ENCODE measurements around the gene NR2F1.

Gene NR2F1

GRCh38 chr5:93574491-93575305, 8.3 kb upstream of the NR2F1 start:
- Histone ChIP-seq H3K9ac (ENCODE audit: insufficient read length, low read depth) (no peak overlapping the region), H3K9me3 (ENCODE audit: insufficient read depth, low read length) (no peaks in the 10 kb centered on the region), H3K27me3 (ENCODE audit: insufficient read depth, insufficient read length) (peaks cover 100% of the 10 kb centered on the region), H3K36me3 (ENCODE audit: insufficient read depth, insufficient read length, low read length) (no peaks in the 10 kb centered on the region), H3K4me1 (ENCODE audit: insufficient read depth, insufficient read length) (peaks cover 12% of the 10 kb centered on the region), H3K4me3 (ENCODE audit: insufficient read length, low read depth) (no peak overlapping the region)
- DNase-seq (ENCODE audit: low read depth, low spot score), result no peak
- TF ChIP-seq YY1 (IDR thresholded peaks at IDR 0.05; ENCODE audit: insufficient read depth, insufficient read length) (no peak), SUZ12 (IDR thresholded peaks at IDR 0.05; ENCODE audit: extremely low read depth, insufficient read depth, insufficient read length) (no peak), ZNF274 (IDR thresholded peaks at IDR 0.05; ENCODE audit: low read depth, low read length) (no peak)

DNA sequence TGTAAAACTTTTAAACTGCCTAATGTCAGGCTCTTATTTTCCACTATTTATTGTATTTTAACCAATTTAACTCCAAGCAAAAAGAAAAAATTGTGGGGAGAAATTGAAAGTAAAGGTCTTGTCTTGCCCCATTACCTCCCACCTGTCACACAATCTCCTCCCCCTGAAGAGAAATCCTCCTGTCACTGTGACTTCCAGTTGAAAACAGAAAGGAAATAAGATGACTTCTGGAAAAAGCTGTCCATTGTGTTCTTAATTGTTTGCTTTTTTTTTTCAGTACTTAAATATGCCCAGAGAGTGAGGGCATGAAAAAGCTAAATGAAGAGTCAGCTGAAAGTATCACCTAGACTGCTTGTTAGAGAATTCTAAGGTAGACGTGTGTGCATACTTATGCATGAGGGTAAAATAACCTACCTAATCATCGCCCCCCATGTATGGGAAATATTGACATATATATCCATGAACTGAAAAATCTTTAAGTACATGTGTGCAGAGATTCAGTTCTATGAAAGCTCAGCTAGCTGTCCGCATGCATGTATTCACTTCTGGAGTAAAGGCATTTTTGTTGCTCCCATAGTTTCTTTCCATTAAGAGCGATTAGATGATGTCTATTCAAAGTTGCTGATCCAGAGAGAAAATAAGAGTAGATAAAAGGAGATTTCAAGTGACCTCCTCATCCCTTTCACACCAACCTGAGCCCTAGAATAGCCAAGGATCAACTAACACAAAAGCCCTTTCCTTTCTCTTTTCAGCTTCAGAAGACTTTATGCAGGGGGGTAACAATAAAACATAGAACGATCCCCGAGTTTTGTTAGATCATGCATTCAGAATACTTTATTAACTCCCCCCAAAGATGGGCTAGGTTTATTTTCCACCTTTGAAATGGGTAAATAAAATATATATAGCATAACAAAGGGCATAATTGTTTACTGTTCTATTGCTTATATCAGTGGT, 7.3 kb upstream of the NR2F1 start:
- Histone ChIP-seq H3K36me3 (ENCODE audit: insufficient read depth, insufficient read length, low read length) (no peaks in the 10 kb centered on the region), H3K9ac (ENCODE audit: insufficient read length, low read depth) (no peak overlapping the region), H3K4me3 (ENCODE audit: insufficient read length, low read depth) (no peak overlapping the region), H3K27me3 (ENCODE audit: insufficient read depth, insufficient read length) (peaks cover 100% of the 10 kb centered on the region), H3K4me1 (ENCODE audit: insufficient read depth, insufficient read length) (peaks cover 19% of the 10 kb centered on the region), H3K9me3 (ENCODE audit: insufficient read depth, low read length) (no peaks in the 10 kb centered on the region)
- no peak for DNase-seq (ENCODE audit: low read depth, low spot score)
- TF ChIP-seq YY1 (IDR thresholded peaks at IDR 0.05; ENCODE audit: insufficient read depth, insufficient read length) (no peak), SUZ12 (IDR thresholded peaks at IDR 0.05; ENCODE audit: extremely low read depth, insufficient read depth, insufficient read length) (peak; percentile 23), ZNF274 (IDR thresholded peaks at IDR 0.05; ENCODE audit: low read depth, low read length) (no peak)

- Histone ChIP-seq H3K4me3 (ENCODE audit: insufficient read length, low read depth) (no peak overlapping the region), H3K27me3 (ENCODE audit: insufficient read depth, insufficient read length) (peaks cover 96% of the 10 kb centered on the region), H3K9ac (ENCODE audit: insufficient read length, low read depth) (no peak overlapping the region), H3K4me1 (ENCODE audit: insufficient read depth, insufficient read length) (peaks cover 17% of the 10 kb centered on the region), H3K9me3 (ENCODE audit: insufficient read depth, low read length) (no peaks in the 10 kb centered on the region), H3K36me3 (ENCODE audit: insufficient read depth, insufficient read length, low read length) (no peaks in the 10 kb centered on the region)
- no peak for DNase-seq (ENCODE audit: low read depth, low spot score)
- TF ChIP-seq ZNF274 (IDR thresholded peaks at IDR 0.05; ENCODE audit: low read depth, low read length), result no peak
- TF ChIP-seq YY1 (IDR thresholded peaks at IDR 0.05; ENCODE audit: insufficient read depth, insufficient read length), result no peak
- TF ChIP-seq SUZ12 (IDR thresholded peaks at IDR 0.05; ENCODE audit: extremely low read depth, insufficient read depth, insufficient read length), result no peak
Measured at GRCh38 chr5:93576994-93577853, 5.8 kb upstream of the NR2F1 start.

GRCh38 chr5:93577854-93578812, 4.9 kb upstream of the NR2F1 start:
- no peak overlapping the region for H3K9ac ChIP-seq (ENCODE audit: insufficient read length, low read depth)
- H3K4me3 ChIP-seq (ENCODE audit: insufficient read length, low read depth), result no peak overlapping the region
- peaks cover 96% of the 10 kb centered on the region for H3K27me3 ChIP-seq (ENCODE audit: insufficient read depth, insufficient read length)
- no peak for DNase-seq (ENCODE audit: low read depth, low spot score)
- no peaks in the 10 kb centered on the region for H3K36me3 ChIP-seq (ENCODE audit: insufficient read depth, insufficient read length, low read length)
- no peak for TF ChIP-seq SUZ12 (IDR thresholded peaks at IDR 0.05; ENCODE audit: extremely low read depth, insufficient read depth, insufficient read length)
- TF ChIP-seq ZNF274 (IDR thresholded peaks at IDR 0.05; ENCODE audit: low read depth, low read length), result no peak
- TF ChIP-seq YY1 (IDR thresholded peaks at IDR 0.05; ENCODE audit: insufficient read depth, insufficient read length), result no peak
- no peaks in the 10 kb centered on the region for H3K9me3 ChIP-seq (ENCODE audit: insufficient read depth, low read length)
- H3K4me1 ChIP-seq (ENCODE audit: insufficient read depth, insufficient read length), result peaks cover 11% of the 10 kb centered on the region

DNA sequence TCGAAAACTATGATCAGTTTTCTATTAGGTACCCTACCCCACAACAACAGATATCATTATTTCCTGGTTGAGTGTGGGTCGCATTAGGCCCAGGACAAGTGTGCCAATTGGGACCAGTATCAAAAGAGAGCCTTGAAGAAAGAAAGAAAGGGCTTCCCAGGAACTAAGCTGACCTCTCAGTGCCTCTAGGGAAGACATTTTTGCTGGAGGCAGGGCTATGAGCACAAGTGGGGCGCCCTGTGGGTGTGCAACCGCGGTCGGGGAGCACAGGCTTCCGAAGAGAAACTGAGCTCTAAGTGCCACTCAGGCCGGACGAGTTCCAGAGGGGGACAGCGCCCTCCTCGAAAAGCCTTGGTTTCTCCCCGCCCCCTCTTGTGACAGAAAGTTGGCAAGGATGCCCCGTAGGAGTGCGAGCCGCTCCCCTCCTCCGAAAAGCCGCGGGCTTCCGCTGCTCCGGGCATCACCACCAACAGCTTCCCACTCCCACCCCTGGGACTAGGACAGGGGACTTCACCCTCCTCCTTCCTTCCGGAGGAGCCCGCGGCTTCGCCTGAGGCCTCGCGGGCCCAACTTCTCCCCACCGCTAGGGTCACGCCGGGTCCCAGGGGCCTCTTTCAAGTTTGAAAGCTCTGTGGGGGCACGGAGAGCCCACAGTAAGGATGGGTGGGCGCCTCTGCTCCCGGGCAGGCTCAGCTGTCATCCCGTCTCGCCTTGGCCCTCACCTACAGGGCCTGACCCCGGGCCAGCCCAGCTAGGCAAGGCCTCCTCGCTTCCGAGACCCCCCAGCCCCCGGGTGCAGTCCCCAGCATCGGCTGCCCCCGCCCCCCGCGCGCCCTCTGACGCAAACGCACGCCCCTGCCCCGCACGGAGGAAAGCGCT, 4.0 kb upstream of the NR2F1 start:
- Histone ChIP-seq H3K27me3 (ENCODE audit: insufficient read depth, insufficient read length) (peaks cover 95% of the 10 kb centered on the region), H3K4me1 (ENCODE audit: insufficient read depth, insufficient read length) (peaks cover 10% of the 10 kb centered on the region), H3K36me3 (ENCODE audit: insufficient read depth, insufficient read length, low read length) (no peaks in the 10 kb centered on the region), H3K4me3 (ENCODE audit: insufficient read length, low read depth) (peak overlapping the region; percentile 21), H3K9me3 (ENCODE audit: insufficient read depth, low read length) (no peaks in the 10 kb centered on the region), H3K9ac (ENCODE audit: insufficient read length, low read depth) (no peak overlapping the region)
- DNase-seq (ENCODE audit: low read depth, low spot score), result no peak
- no peak for TF ChIP-seq ZNF274 (IDR thresholded peaks at IDR 0.05; ENCODE audit: low read depth, low read length)
- TF ChIP-seq SUZ12 (IDR thresholded peaks at IDR 0.05; ENCODE audit: extremely low read depth, insufficient read depth, insufficient read length), result peak; percentile 30
